Measurements from ENCODE around the gene RALBP1.

Gene RALBP1

DNA sequence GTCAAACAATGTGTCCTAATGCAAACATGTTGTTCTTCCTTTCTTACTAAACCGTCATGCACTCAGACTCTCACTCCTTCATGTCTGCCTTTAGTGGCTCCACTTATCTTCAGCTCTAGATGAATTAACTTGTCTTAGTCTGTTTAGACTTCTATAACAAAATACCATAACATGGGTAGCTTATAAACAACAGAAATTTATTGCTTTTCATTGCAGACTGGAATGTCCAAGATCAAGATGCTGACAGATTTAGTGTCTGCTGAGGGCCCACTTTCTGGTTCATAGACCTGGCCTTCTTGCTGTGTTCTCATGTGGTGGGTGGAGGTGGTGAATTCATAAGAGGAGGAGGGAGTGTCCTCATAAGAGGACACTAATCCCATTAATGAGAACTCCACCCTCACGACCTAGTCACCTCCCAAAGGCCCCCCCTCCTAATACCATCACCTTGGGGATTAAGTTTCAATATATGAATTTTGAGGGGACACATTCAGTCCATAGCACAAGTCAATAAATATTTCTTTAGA lies 32.3 kb downstream of the RALBP1 start:
- no peak for DNase-seq (ENCODE audit: low read depth in 2 of 2)

DNA sequence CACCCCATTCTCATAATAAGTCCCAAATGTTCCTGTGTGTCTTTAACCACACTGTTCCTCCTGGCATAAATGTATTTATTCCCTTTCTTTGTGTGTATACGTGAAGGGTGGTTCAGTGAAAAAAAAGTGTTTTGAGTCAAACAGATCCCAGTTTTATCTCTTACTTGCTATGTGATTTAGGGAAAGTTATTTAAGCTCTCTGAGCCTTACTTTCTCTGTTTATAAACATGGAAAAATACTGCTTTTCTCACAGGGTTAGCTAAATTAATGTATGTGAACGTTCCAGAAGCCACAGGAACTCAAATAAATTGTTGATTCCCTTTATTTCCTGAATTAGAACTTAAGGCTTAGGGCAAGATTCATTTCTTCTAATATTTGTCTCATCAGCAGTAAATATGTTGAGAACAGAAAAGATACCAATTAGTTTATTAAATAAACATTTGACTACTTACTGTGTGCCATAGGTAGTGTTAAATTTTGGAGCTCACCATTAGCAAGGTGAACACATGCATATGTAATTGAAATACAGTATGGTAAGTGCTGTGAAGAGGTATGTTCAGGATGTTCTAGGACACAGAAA lies 33.2 kb downstream of the RALBP1 start:
- DNase-seq (ENCODE audit: low read depth in 2 of 2), result no peak

DNA sequence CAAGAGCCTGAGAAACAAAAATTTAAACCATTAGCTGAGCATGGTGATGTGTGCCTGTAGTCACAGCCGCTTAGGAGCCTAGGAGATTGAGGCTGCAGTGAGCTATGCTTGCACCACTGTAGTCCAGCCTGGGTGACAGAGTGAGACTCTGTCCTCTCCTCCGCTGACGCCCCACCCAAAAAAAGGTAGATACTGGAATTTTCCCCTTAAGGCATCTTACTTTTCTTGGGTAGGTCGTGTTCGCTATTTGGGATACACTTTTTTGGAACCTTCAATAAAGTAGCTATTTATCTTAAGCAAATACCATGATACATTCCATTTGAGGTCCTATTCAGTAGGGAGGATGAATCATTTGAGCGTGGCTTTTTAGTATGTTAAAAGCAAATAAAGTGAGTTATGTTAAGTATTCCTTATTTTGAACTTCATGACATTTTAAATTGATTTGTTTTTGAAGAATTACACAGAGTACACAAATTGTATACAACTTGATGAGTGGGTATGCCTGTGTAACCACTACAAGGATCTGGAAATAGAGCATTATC lies 38.7 kb downstream of the RALBP1 start:
- no peak for DNase-seq (ENCODE audit: low read depth in 2 of 2)

DNA sequence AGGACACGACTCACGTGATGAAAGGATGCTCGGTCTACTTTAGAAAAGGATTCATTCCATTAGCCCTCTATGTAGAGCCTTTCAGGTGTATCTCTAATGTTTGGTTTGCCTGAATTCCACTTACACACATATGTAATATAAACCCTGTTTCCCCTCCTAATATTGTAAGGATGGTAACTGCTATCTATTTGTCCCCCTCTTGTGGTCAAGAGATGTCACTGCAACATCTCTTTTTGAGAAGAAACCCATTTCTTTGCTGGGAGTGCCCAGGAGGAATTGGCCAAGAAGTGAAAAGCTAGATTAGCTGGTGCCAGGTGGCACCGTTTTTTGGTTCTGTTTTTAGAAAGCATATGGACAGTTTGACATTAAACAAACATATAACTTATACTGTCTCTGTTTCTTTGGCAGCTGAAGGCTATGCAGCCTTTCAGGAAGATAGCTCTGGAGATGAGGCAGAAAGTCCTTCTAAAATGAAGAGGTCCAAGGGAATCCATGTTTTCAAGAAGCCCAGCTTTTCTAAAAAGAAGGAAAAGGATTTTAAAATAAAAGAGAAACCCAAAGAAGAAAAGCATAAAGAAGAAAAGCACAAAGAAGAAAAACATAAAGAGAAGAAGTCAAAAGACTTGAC lies 41.2 kb downstream of the RALBP1 start:
- peak in 1 of 2 donors; percentile 5 for DNase-seq (ENCODE audit: low read depth in 2 of 2)

DNA sequence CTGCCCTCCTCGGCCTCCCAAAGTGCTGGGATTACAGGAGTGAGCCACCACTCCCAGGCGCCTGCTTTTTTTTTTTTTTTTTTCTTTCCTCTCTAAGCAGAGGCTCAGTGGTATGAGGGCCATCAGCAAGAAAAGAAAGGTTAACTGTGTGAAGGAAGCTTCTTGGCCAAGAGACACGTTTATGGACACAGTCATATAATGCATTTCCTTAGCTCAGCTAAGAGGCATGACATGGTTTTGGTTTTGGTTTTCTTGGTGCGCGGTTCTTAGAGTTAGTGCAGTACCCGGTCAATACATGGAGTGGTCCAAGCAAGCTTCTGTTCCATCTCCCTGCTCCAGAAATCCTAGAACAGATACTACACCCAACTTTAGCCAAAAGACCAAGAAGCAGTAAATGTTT lies 42.6 kb downstream of the RALBP1 start:
- DNase-seq (ENCODE audit: low read depth in 2 of 2), result no peak

DNA sequence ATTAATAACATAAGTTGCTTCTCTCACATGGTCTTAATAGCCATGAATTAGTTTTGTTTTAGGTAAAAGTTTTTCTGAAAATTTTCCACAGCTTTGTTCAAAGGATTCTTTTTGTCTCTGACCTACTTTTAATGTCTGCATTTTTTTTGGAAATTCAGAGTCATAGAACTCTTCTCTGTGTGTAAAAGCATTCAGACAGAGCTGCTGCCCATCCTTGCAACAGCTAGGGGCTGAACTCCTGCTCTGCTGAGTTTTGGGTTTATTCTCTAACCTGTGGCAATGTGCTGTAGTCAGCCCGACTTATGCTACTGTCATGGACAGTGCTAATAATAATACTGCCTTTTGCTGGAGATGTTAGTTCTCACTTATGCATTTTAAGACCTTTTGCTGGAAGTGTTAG lies 44.1 kb downstream of the RALBP1 start:
- no peak for DNase-seq (ENCODE audit: low read depth in 2 of 2)

DNA sequence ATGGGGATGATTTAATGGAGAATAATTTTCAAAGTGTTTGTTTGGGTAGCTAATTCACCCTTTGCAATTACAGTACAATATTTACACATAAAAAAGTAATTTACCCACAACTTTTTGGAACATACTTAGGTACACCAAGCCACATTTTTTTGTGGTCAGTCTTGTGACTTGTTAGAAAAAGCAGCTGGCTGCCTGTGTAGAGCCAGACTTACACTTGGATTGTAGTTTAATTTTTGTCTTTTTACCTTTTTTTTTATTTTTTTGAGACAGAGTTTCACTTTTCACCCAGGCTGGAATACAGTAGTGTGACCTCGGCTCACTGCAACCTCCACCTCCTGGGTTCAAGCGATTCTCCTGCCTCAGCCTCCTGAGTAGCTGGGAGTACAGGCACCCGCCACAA lies 45.4 kb downstream of the RALBP1 start:
- DNase-seq (ENCODE audit: low read depth in 2 of 2), result no peak

DNA sequence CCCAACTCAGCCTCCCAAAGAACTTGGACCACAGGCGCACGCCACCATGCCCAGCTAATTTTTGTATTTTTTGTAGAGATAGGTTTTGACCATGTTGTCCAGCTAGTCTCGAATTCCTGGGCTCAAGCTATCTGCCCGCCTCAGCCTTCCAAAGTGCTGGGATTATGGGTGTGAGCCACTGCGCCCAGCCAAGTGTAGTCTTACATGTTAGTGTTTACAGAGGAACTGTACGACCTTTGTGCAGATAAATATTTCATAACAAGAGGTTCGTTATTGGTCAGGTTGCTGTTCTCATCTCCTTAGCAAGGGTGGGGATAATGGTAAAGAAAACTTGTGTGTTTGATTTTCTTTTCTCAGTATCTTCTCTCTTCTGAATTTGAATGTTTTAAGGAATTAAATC lies 46.5 kb downstream of the RALBP1 start:
- DNase-seq (ENCODE audit: low read depth in 2 of 2), result no peak

DNA sequence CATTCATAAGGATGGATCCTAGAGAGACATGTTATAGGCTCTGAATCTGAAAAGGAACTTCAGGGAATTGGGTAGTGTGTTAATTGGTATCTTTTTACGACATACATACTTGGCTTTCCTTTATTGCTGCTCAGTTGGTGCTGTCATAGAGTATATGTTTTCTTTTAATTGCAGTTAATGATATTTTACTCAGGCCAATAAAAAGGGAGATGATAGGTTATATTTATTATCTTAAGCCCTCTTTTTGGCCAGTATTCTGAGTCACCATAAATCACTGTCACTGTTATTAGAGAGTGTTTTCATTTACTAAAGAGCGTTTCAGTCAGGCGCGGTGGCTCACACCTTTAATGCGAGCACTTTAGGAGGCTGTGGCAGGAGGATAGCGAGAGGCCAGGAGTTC lies 47.6 kb downstream of the RALBP1 start:
- no peak for DNase-seq (ENCODE audit: low read depth in 2 of 2)

DNA sequence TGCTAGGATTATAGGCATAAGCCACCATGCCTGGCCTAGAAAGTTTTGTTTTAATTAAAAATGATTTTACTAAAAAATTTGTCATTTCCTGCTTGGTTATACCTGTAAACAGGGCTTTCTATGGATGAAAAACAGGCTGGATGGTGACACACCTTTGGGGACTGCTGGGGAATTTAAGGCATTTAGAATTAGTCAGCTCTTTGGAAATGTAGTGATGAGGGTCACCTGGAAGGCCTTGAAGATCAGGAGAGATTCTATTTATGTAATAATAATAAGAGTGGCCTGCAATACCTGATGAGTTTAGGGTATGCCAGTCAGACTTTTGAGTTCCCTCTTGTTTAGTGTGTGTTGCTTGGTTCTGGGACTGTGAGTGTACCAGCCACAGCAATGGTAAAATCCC lies 51.1 kb downstream of the RALBP1 start:
- DNase-seq (ENCODE audit: low read depth in 2 of 2), result no peak

DNA sequence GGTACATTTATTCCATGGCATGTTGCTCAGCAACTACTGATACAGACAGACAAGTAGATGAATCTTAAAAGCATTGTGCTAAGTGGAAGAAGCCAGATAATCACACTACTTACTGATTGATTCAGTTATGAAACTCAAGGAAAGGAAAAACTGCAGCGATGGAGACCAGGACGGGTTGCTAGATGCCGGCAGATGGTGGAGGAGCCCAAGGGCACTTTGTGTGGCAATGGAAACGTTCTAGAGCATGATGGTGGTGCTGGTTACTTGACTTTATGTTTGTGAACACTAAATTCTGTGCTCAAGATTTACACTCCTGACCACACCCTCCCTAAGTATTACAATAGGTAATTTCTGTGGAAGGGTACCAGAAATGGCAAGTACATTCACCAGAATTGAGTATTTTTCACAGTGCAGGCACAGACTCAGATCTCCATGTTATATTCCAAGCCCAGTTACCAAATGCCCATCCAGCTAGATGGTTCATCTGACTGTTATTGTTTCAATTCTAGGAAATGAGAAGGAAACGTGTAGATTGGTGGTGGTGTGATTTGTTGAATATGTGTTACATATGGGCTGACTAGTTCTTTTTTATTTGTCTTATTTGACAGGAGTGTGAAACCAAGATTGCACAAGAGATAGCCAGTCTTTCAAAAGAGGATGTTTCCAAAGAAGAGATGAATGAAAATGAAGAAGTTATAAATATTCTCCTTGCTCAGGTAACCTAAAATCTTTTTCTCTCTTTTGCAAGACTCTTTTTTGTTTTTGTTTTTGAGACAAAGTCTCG lies 55.1 kb downstream of the RALBP1 start:
- DNase-seq (ENCODE audit: low read depth in 2 of 2), result no peak

DNA sequence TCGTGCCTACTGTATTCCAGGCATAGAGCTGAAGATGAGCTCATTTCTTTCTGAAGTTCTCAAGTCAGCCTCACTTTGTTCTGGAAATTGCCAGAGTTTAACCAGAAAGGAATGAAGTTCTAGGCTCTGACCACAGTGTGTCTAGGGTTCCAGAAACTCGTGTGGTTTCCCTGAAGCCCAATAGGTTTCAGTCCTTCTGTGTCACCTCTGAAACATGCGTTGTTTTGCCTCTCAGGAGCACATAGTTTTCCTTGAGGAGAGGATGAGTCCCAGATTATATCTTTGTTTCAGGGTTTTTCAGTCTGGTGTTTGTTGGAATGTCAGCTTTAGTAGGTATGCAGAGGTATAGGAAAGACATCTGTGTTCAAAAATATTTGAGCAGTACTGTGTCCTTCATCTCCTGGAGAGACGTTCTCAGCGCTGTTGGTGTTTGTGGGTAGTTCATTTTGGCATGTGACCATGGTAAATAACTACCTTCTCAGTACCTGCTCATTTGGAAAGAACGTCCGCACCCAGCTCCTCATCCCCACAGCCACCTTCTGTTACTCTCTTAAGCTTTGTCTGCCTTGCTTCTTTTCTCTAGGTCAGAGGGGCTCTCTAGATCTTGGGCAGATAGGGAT lies 56.6 kb downstream of the RALBP1 start:
- DNase-seq (ENCODE audit: low read depth in 2 of 2), result no peak

DNA sequence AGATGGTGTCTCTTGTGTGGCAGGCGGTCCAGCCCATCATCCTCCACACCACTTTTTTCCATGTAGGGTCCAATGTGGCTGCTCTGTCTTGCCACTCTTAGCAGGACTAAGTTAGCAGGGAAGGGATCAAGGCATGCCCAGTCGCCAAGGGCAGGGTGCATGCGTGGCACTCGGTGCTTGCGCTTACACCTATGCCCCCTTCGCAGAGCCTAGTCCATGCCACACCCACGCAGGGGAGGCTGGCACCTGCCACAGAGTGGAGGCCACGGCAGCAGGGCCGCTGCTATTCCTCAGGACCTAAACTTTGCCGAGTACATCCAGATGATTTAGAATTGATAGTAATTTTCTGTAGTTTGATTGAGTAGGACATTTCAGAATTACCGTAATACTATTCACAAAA lies 59.5 kb downstream of the RALBP1 start:
- DNase-seq (ENCODE audit: low read depth in 2 of 2), result no peak

DNA sequence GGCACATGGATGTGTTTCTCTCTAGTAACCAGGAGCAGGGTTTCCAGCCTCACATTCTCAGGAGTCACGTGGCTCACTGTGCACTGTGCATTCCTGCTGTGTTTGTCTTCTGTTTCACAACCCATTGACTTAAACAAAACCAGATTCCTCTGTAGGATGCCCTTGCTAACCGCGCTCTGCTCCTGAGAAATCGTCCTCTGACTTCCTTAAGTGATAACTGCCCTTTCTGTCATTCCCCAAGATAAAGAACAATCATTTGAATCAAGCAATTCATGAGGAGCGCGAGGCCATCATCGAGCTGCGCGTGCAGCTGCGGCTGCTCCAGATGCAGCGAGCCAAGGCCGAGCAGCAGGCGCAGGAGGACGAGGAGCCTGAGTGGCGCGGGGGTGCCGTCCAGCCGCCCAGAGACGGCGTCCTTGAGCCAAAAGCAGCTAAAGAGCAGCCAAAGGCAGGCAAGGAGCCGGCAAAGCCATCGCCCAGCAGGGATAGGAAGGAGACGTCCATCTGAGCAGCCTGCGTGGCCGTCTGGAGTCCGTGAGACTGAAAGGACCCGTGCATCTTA lies 60.2 kb downstream of the RALBP1 start:
- DNase-seq (ENCODE audit: low read depth in 2 of 2), result no peak

DNA sequence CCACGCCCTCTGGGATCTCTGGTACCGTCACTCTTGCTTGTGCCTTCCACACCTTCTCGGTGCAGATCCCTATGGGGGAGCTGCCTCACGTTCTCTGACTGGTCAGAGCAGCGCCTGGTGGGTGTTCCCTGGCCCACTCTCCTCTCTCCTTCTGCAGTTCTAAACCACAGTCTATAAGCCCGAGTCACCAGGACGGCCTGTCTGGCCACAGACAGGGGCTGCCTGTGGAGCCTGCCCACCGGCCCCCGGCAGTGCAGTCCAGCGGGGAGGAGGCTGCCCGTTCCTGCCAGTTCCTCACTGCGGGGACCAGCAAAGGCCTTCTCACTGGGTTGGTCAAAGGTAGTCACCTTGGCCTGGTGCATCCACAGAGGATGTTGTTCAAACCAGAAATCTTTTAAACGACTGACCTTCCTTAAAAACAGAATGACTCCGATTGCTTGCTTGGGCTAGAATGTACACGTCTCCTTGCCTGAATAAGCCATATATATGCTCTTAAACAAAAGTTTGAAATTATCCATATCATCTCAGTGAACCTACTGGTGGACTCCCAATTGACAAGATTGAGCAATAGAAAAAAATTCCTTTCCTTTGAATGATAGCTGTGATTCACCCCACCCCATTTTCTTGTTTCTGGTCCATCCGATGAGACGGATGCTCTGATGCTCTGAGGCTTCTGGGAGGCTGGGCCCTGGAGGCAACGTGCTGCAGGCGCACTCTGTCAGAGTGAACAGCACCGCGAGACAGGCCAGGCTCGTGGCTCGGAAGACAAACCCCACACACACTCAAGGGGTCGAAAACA lies 61.2 kb downstream of the RALBP1 start:
- no peak for DNase-seq (ENCODE audit: low read depth in 2 of 2)

DNA sequence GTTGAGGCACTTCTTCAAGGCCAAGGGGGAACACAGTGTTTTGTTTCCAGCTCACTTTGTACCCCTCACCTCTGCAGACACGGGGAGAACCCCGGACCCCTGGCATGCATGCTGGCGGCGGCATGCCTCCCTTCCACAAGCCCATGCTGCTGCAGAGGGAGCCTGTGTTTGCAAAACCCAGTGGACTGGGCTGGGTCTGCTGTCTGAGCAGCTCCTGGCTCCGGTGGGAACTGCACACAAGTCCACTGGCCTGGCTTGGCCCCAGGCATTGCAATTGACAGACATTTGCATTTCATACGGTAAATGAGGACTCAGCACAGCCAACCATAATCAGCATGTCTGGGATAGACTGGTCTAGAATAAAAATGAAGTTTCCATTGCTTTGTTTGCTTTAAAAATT lies 62.4 kb downstream of the RALBP1 start:
- DNase-seq (ENCODE audit: low read depth in 2 of 2), result no peak

DNA sequence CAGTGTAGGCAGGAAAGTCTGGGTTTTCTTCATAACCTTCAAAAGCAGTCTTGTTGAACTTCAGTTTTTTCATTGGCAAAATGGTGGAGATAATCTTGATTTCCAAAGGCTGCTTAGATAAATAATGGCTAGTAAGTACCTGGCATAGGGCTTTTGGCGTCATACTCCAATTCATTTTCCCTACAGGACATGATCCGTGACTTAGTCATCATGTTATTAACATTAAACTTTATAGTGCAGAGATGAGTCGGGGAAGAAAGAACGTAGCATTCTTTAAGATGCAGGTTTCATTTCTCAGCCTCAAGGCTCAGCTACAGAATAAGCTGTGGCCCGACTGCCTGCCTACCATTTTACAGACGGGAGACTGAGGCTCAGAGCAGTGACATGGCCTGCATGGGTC lies 64.0 kb downstream of the RALBP1 start:
- no peak for DNase-seq (ENCODE audit: low read depth in 2 of 2)

DNA sequence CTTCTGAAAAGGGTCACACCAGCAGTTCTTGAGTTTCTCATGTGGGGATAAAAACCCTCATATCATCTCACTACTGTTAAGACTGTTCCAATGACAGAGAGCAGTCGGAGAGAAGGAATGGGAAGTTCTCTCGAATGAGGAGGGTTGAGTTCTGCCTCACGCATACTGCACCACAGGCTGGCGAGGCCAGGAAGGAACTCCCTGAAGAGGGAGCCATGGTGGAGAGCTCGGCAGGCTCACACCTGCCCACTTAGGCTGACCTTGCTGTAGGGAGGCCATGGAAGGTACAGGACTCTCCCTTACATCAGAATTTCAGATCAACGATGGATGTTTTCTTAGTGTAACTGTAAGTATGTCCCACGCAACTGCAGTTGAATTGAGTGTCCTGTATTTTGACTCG lies 64.6 kb downstream of the RALBP1 start:
- no peak for DNase-seq (ENCODE audit: low read depth in 2 of 2)

DNA sequence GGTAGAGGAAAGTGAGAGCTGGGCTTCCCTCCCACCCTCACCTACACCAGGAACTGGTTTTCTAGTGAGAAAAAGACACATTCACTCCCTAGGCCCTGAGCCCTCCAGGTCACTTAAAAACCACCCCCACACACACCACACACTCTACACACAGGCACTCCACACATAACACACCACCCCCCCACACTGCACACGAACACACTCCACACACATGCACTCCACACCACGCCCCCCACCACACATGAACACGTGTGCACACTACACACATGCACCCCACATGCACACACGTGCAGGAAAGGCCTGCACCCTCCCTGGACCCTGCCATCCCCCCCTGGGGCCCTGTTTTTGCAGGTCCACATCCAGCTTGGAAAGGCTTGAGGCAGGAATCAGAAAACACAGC lies 67.6 kb downstream of the RALBP1 start:
- no peak for DNase-seq (ENCODE audit: low read depth in 2 of 2)

DNA sequence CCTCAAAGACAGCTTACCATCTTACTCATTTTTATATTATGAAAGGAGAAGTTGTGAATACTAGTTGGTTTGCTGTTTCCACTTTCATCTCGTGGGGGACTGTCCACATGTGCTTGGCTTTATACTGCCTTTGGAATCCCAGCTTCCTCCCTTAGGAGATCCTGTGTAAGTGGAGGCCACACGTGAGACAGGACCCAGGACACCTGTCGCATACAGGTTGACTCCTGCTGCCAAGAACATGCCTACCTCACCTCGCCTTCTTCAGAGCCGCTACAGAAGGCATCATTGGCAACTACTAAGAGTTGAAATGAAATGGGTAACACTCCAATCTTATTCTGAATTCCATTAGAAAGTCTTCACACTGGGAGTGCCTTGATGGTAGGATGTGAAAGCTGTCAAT lies 69.7 kb downstream of the RALBP1 start:
- no peak for DNase-seq (ENCODE audit: low read depth in 2 of 2)

DNA sequence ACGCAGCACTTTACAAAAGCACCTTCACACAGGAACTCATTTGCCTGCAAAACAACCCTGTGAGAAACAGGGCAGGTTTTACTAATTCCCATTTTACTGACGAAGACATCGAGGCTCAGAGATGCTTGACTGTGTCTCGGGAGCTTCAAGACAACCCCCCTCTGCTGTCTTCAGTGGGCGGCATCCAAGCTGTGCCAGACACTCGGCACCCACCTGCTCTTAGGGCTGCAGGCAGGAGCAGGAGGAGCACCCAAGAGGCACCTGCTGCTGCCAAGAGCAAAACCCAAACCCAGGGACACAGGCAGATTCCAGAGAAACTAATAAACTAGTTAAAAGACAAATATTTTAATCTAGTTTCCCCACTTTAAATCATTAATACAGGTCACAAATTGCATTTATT lies 71.2 kb downstream of the RALBP1 start:
- DNase-seq (ENCODE audit: low read depth in 2 of 2), result no peak

All from stimulated activated CD4-positive, alpha-beta T cell treated with anti-CD3 and anti-CD28 coated beads, Interleukin-1b, Interleukin-23, amount 100 ng/mL, for 4 hours (primary cell).